Trophoblast cell (in vitro differentiated cells and primary cell): ENCODE measurements around the gene NBEAL2.
A peak's percentile ranks its signal among the peaks of the same experiment; 100 is the strongest.

Experiments
- DNase-seq, 2 donors: peaks; one replicate each; pipeline ENCODE4 v3.0.0-alpha.2; 2016
- H2AFZ ChIP-seq: 2 replicates; pipeline ENCODE4 v1.6.1; 2013; ENCODE audit warnings: low read length, moderate library complexity, mild to moderate bottlenecking; ENCODE audit not compliant: insufficient read depth, poor library complexity
- H2AK5ac ChIP-seq: 2 replicates; pipeline ENCODE4 v1.6.1; 2013; ENCODE audit warnings: mild to moderate bottlenecking, low read length
- H2BK120ac ChIP-seq: 2 replicates; pipeline ENCODE4 v1.6.1; 2013; ENCODE audit warnings: low read length, mild to moderate bottlenecking, moderate library complexity; ENCODE audit not compliant: insufficient read depth, poor library complexity
- H2BK12ac ChIP-seq: 2 replicates; pipeline ENCODE4 v1.6.1; 2013; ENCODE audit warnings: mild to moderate bottlenecking, low read length, moderate library complexity
- H2BK5ac ChIP-seq: 2 replicates; pipeline ENCODE4 v1.6.1; 2013; ENCODE audit warnings: low read length, low read depth, moderate library complexity, mild to moderate bottlenecking; ENCODE audit not compliant: poor library complexity
- H3K14ac ChIP-seq: 2 replicates; pipeline ENCODE4 v1.6.1; 2013; ENCODE audit warnings: mild to moderate bottlenecking, low read length
- H3K18ac ChIP-seq: 2 replicates; pipeline ENCODE4 v1.6.1; 2013; ENCODE audit warnings: mild to moderate bottlenecking, low read length
- H3K23ac ChIP-seq: 2 replicates; pipeline ENCODE4 v1.6.1; 2013; ENCODE audit warnings: low read length
- H3K27ac ChIP-seq: 2 replicates; pipeline ENCODE4 v1.5.1; 2013; ENCODE audit warnings: low read depth, mild to moderate bottlenecking, inconsistent platforms, low read length, moderate library complexity
- H3K27me3 ChIP-seq: 2 replicates; pipeline ENCODE4 v1.6.1; 2013; ENCODE audit warnings: inconsistent platforms, mild to moderate bottlenecking, low read length, moderate library complexity; ENCODE audit not compliant: insufficient read depth
- H3K36me3 ChIP-seq, 2 experiments: 1 replicate in 1 of 2; 2 replicates in 1 of 2; pipeline ENCODE4 v1.6.1; 2013; ENCODE audit warnings: low read length in 2 of 2, mild to moderate bottlenecking in 2 of 2, moderate library complexity in 1 of 2; ENCODE audit not compliant: insufficient read depth in 2 of 2, control insufficient read depth in 1 of 2
- H3K4ac ChIP-seq: 2 replicates; pipeline ENCODE4 v1.6.1; 2013; ENCODE audit warnings: low read depth, mild to moderate bottlenecking, low read length, moderate library complexity
- H3K4me1 ChIP-seq, 2 experiments: 1 replicate in 1 of 2; 2 replicates in 1 of 2; pipeline ENCODE4 v1.6.1; 2013; ENCODE audit warnings: low read length in 2 of 2, mild to moderate bottlenecking in 2 of 2, moderate library complexity in 1 of 2; ENCODE audit not compliant: insufficient read depth in 2 of 2, control insufficient read depth in 1 of 2
- H3K4me2 ChIP-seq: 2 replicates; pipeline ENCODE4 v1.6.1; 2013; ENCODE audit warnings: inconsistent platforms, mild to moderate bottlenecking, low read length, moderate library complexity
- H3K4me3 ChIP-seq: 2 replicates; pipeline ENCODE4 v1.5.1; 2013; ENCODE audit warnings: mild to moderate bottlenecking, low read depth, low read length, inconsistent platforms
- H3K79me1 ChIP-seq: one replicate; pipeline ENCODE4 v1.6.1; 2013; ENCODE audit warnings: low read length
- H3K79me2 ChIP-seq: 2 replicates; pipeline ENCODE4 v1.6.1; 2013; ENCODE audit warnings: low read length, mild to moderate bottlenecking; ENCODE audit not compliant: control insufficient read depth, insufficient read depth, poor library complexity
- H3K9ac ChIP-seq: 2 replicates; pipeline ENCODE4 v1.6.1; 2013; ENCODE audit warnings: mild to moderate bottlenecking, low read length
- H3K9me3 ChIP-seq: 2 replicates; pipeline ENCODE4 v1.6.1; 2013; ENCODE audit warnings: low read depth, mild to moderate bottlenecking, control low read depth, inconsistent platforms, low read length; ENCODE audit not compliant: insufficient read depth
- H4K12ac ChIP-seq: 2 replicates; pipeline ENCODE4 v1.6.1; 2013; ENCODE audit warnings: low read depth, mild to moderate bottlenecking, low read length, moderate library complexity
- H4K8ac ChIP-seq: 2 replicates; pipeline ENCODE4 v1.6.1; 2013; ENCODE audit warnings: low read depth, mild to moderate bottlenecking, low read length, moderate library complexity
- H4K91ac ChIP-seq: one replicate; pipeline ENCODE4 v1.6.1; 2013; ENCODE audit warnings: low read depth, mild to moderate bottlenecking, low read length, moderate library complexity
- WGBS: extraction: QIAGEN DNeasy Blood & Tissue Kit; methylation state at CpG from one replicate; pipeline ENCODE4 v1.1.7; 2013; ENCODE audit warnings: missing lambda C conversion rate; ENCODE audit not compliant: insufficient read length, insufficient coverage; ENCODE audit errors: extremely low coverage; 5-methylcytosine and 5-hydroxymethylcytosine counted together

Gene NBEAL2

DNA sequence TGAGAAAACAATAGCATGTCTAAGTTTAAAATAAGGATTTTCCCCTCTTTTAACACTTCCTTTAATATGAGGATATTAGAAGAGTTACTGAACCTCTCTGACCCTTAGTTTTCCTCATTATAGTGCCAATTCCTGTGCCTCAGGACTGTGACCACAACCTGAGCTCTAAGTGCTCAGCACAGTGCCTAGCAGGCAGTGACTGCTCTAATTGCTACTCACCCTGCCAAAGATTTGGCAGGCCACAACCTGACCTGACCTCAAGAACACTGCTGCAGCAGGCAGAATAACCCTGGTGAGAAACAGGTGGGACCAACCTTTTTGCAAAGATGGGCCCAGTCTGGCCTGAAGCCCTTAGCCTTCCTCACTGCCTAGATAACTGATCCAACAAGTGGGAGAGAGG, 35.7 kb downstream of the NBEAL2 start:
- H3K27me3 ChIP-seq = no peaks in the 10 kb centered on the region
- H2AFZ ChIP-seq = no peak overlapping the region
- no peak for DNase-seq
- no peak overlapping the region for H3K14ac ChIP-seq
- H3K23ac ChIP-seq = no peak overlapping the region
- H3K9me3 ChIP-seq = peaks cover 5% of the 10 kb centered on the region
- H3K79me1 ChIP-seq = no peaks in the 10 kb centered on the region
- H3K36me3 ChIP-seq = peaks cover 20 to 41% of the 10 kb centered on the region in 2 experiments
- no peak overlapping the region for H3K4me3 ChIP-seq
- H2BK5ac ChIP-seq = no peak overlapping the region
- no peak overlapping the region for H3K9ac ChIP-seq
- no peak overlapping the region for H3K4ac ChIP-seq
- no peak overlapping the region for H4K91ac ChIP-seq
- H3K18ac ChIP-seq = no peak overlapping the region
- no peak overlapping the region for H4K8ac ChIP-seq
- no peak overlapping the region for H2BK12ac ChIP-seq
- H3K4me2 ChIP-seq = no peak overlapping the region
- H2AK5ac ChIP-seq = no peak overlapping the region
- no peak overlapping the region for H4K12ac ChIP-seq
- no peaks in the 10 kb centered on the region for H3K79me2 ChIP-seq
- peaks cover 0 to 2% of the 10 kb centered on the region in 2 experiments for H3K4me1 ChIP-seq
- no peak overlapping the region for H3K27ac ChIP-seq
- no peak overlapping the region for H2BK120ac ChIP-seq

DNA sequence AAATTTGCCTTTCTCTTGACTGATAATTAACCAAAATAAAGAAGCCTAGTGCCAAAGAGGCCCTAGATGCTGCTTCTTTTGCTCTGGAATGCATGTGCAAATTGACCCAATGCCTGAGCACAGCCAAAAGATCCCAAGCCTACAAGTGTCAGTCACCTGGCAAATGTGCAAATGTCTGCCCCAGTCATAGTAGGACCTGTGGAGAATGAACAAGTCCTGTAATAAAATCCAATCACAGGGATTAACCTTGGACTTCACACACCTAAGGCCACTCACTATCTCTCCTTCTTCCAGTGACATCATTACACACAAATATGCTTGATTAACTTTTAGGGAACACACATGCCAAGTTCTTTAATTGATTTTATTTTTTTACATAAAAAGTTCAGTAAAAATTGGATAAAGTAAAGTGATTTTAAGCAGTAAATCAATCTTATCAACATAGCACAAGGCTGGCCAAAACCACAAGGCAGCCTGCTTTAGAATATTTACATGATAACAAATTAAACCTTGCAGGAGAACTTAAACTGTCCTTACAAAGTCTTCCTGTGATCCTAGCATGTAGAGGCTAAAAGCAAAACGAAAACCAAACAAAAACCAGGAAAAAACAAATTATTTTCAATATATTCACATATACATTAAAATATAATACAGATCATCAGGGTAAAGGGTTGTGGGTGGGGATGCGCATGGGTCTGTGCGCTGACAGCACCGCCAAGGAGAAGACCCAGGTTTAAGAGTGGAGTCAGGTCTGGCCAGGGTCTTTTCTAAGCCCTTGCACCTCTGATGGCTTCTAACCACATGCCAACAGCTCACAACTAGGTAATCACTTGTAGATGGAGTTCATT, 36.8 kb downstream of the NBEAL2 start:
- H3K4ac ChIP-seq = no peak overlapping the region
- no peaks in the 10 kb centered on the region for H3K79me2 ChIP-seq
- no peak overlapping the region for H2AFZ ChIP-seq
- WGBS = no CpG with 5 or more reads among the region's 4 CpGs
- no peaks in the 10 kb centered on the region for H3K27me3 ChIP-seq
- H3K14ac ChIP-seq = no peak overlapping the region
- no peak overlapping the region for H4K91ac ChIP-seq
- no peak overlapping the region for H3K18ac ChIP-seq
- no peak overlapping the region for H4K8ac ChIP-seq
- no peak overlapping the region for H3K9ac ChIP-seq
- peaks cover 16 to 38% of the 10 kb centered on the region in 2 experiments for H3K36me3 ChIP-seq
- H2BK120ac ChIP-seq = no peak overlapping the region
- H2BK5ac ChIP-seq = no peak overlapping the region
- no peak overlapping the region for H2BK12ac ChIP-seq
- no peak overlapping the region for H3K27ac ChIP-seq
- no peak overlapping the region for H3K4me3 ChIP-seq
- no peaks in the 10 kb centered on the region for H3K79me1 ChIP-seq
- no peak overlapping the region for H2AK5ac ChIP-seq
- no peak overlapping the region for H4K12ac ChIP-seq
- H3K9me3 ChIP-seq = no peaks in the 10 kb centered on the region
- no peak overlapping the region for H3K4me2 ChIP-seq
- H3K4me1 ChIP-seq = no peaks in the 10 kb centered on the region
- H3K23ac ChIP-seq = no peak overlapping the region
- no peak for DNase-seq

GRCh38 chr3:47016934-47017435, 37.5 kb downstream of the NBEAL2 start:
- H3K9ac ChIP-seq = no peak overlapping the region
- DNase-seq = no peak
- no peak overlapping the region for H3K27ac ChIP-seq
- no CpG with 5 or more reads among the region's 1 CpG for WGBS
- no peak overlapping the region for H2BK12ac ChIP-seq
- no peak overlapping the region for H4K8ac ChIP-seq
- no peaks in the 10 kb centered on the region for H3K79me2 ChIP-seq
- no peaks in the 10 kb centered on the region for H3K27me3 ChIP-seq
- H4K12ac ChIP-seq = no peak overlapping the region
- no peak overlapping the region for H3K18ac ChIP-seq
- no peak overlapping the region for H3K4me3 ChIP-seq
- no peak overlapping the region for H3K14ac ChIP-seq
- no peaks in the 10 kb centered on the region for H3K79me1 ChIP-seq
- no peak overlapping the region for H2BK5ac ChIP-seq
- H4K91ac ChIP-seq = no peak overlapping the region
- H3K4me2 ChIP-seq = no peak overlapping the region
- no peak overlapping the region for H3K23ac ChIP-seq
- no peak overlapping the region for H2AFZ ChIP-seq
- no peak overlapping the region for H3K4ac ChIP-seq
- H3K4me1 ChIP-seq = no peaks in the 10 kb centered on the region
- H2AK5ac ChIP-seq = no peak overlapping the region
- no peaks in the 10 kb centered on the region for H3K9me3 ChIP-seq
- no peak overlapping the region for H2BK120ac ChIP-seq
- peaks cover 16 to 38% of the 10 kb centered on the region in 2 experiments for H3K36me3 ChIP-seq

GRCh38 chr3:47017504-47018268, 38.2 kb downstream of the NBEAL2 start:
- Histone ChIP-seq H3K79me1 (no peaks in the 10 kb centered on the region), H3K4ac (no peak overlapping the region), H2BK120ac (no peak overlapping the region), H3K4me3 (no peak overlapping the region), H2AFZ (no peak overlapping the region), H3K36me3 (peaks cover 16 to 38% of the 10 kb centered on the region in 2 experiments), H3K9ac (no peak overlapping the region), H3K4me2 (no peak overlapping the region), H4K8ac (no peak overlapping the region), H4K12ac (no peak overlapping the region), H2BK5ac (no peak overlapping the region), H3K79me2 (no peaks in the 10 kb centered on the region), H2BK12ac (no peak overlapping the region), H4K91ac (no peak overlapping the region), H2AK5ac (no peak overlapping the region), H3K27ac (no peak overlapping the region), H3K4me1 (no peaks in the 10 kb centered on the region), H3K27me3 (no peaks in the 10 kb centered on the region), H3K23ac (no peak overlapping the region), H3K18ac (no peak overlapping the region), H3K9me3 (no peaks in the 10 kb centered on the region), H3K14ac (no peak overlapping the region)
- peak; percentile 19 to 68 for DNase-seq
- no CpG with 5 or more reads among the region's 6 CpGs for WGBS
